Esophagus (tissue), 2 donors: ENCODE results near the gene SUMO3. TPM values are rescaled to one million over a fixed set of nuclear protein-coding genes. Genes with fewer than 3 reads are reported as not detected.

ENCODE experiments used
- H3K27ac ChIP-seq, 2 donors: one replicate each; pipeline ENCODE4 v1.5.1; 2013; ENCODE audit warnings: low read depth in 2 of 2, mild to moderate bottlenecking in 2 of 2, inconsistent platforms in 1 of 2, low read length in 1 of 2, moderate library complexity in 1 of 2
- H3K27me3 ChIP-seq, 2 donors: one replicate each; pipeline ENCODE4 v1.6.1; 2013; ENCODE audit warnings: low read length in 2 of 2, control low read depth in 1 of 2, mild to moderate bottlenecking in 1 of 2; ENCODE audit not compliant: insufficient read depth in 2 of 2, control insufficient read depth in 1 of 2
- H3K36me3 ChIP-seq, 2 donors: one replicate each; pipeline ENCODE4 v1.6.1; 2013; ENCODE audit warnings: low read length in 1 of 2; ENCODE audit not compliant: control insufficient read depth in 2 of 2, insufficient read depth in 2 of 2
- H3K4me1 ChIP-seq, 2 donors: one replicate each; pipeline ENCODE4 v1.6.1; 2013; ENCODE audit warnings: low read length in 1 of 2; ENCODE audit not compliant: control insufficient read depth in 2 of 2, insufficient read depth in 2 of 2
- H3K4me3 ChIP-seq, 2 donors: one replicate each; pipeline ENCODE4 v1.5.1; 2013; ENCODE audit warnings: low read length in 2 of 2, mild to moderate bottlenecking in 2 of 2, low read depth in 1 of 2, moderate library complexity in 1 of 2
- H3K9me3 ChIP-seq, 2 donors: one replicate each; pipeline ENCODE4 v1.6.1; 2013; ENCODE audit warnings: mild to moderate bottlenecking in 2 of 2, low read depth in 1 of 2, low read length in 1 of 2, moderate library complexity in 1 of 2; ENCODE audit not compliant: control insufficient read depth in 2 of 2, insufficient read depth in 1 of 2
- WGBS, 2 donors: extraction: QIAGEN DNeasy Blood & Tissue Kit; methylation state at CpG; one replicate each; pipeline ENCODE4 v1.1.7; 2013; 5-methylcytosine and 5-hydroxymethylcytosine counted together
- polyA plus RNA-seq, 2 donors: library from polyadenylated mRNA; stranded (reverse); fragments of 200-250 nt; gene quantifications; one replicate each; pipeline ENCODE4 v1.2.3, GENCODE V29; 2013
- donor health status: healthy with polysubstance abuse.
- donor health status: Bipolar disorder and iron deficiency.

SUMO3 gene
- polyA plus RNA-seq, 2 donors, result 13.4 to 36.5 TPM

DNA sequence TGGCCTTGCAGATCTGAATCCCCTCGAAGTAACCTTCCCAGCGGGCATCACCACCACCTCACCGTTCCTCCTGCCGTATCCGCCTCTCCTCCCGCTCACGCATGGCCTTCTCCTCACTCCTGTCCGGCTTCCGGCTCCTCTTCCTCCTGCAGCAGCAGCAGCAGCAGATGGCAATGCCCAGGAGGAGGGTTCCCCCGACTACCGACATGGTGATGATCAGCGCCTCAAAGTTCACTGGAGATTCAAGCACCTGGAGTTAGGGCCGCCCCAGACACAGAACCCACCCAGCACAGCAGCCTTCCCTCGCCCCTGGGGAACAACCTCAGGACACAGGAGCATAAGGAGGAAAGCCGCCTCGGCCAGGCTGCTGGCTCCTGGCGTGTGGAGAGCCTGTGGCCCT, 38.3 kb upstream of the SUMO3 start:
- 94% methylated on average over 17 of the region's 17 CpGs for WGBS, 2 donors
- Histone ChIP-seq H3K4me1 (peaks cover 4 to 14% of the 10 kb centered on the region in 2 donors), H3K36me3 (peaks cover 0 to 50% of the 10 kb centered on the region in 2 donors), H3K27ac (no peak overlapping the region), H3K27me3 (no peaks in the 10 kb centered on the region), H3K9me3 (no peaks in the 10 kb centered on the region), H3K4me3 (no peak overlapping the region)

DNA sequence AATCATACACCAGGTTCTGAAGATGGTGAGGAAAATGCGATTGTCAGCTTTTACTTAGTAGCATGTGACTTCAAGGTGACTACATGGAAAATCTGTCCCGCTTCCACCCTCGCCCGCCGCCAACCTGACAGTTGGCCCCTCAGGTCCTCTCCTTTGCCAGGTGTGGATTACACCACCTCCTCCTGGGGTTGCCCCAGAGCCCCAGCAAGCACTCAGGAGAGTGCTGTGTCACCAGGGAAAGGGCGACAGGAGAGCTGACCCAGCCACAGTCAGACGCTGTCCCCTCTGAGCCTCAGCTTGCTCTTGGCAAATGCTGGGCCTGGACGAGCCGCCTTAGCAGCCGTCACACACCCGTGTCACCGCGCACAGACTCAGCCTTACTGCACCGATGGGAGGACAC, 37.7 kb upstream of the SUMO3 start:
- peaks cover 0 to 51% of the 10 kb centered on the region in 2 donors for H3K36me3 ChIP-seq
- H3K27me3 ChIP-seq, result no peaks in the 10 kb centered on the region
- H3K9me3 ChIP-seq, result no peaks in the 10 kb centered on the region
- no peak overlapping the region for H3K4me3 ChIP-seq
- no peak overlapping the region for H3K27ac ChIP-seq
- WGBS, 2 donors, result 93 to 94% methylated on average over 14 of the region's 14 CpGs
- H3K4me1 ChIP-seq, result peaks cover 4 to 14% of the 10 kb centered on the region in 2 donors

DNA sequence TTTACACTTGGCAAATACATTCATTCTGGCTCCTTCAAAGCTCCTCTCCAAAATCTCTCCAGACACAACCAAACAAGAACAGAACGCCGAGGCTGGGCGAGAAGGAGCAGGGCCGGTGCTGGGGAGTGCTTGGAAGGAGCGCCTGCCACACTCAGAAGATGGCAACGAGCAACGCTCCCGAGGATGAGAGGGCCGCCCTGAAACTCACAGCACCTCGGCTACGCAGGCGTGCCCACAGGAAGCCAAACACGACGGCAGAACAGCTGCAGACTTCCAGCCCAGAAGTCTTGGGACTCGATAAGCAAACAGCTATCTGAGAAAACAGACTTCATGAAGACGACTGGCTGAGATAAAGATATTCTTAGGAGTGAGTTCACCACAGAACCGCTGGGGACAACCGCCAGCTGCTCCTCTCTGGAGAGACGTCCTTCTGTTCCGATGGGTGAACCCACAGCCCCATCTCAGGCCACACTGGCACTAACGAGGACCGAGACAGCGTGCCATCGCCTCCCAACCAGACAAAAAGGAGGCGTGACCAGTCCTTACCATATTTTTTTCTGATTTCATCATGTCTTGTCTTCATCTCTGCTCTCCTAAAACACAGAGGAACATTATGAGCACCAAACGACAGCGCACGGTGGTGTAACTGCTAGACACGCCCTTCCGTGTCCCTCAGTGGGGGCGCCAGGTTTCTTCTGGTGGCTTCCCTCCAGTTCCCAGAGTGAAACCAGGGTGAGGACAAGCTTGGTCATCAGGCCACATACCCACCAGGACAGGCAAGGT, 37.0 kb upstream of the SUMO3 start:
- 88 to 89% methylated on average over 31 of the region's 31 CpGs for WGBS, 2 donors
- no peak overlapping the region for H3K27ac ChIP-seq
- no peaks in the 10 kb centered on the region for H3K27me3 ChIP-seq
- H3K9me3 ChIP-seq, result no peaks in the 10 kb centered on the region
- peaks cover 4 to 14% of the 10 kb centered on the region in 2 donors for H3K4me1 ChIP-seq
- no peak overlapping the region for H3K4me3 ChIP-seq
- peaks cover 0 to 56% of the 10 kb centered on the region in 2 donors for H3K36me3 ChIP-seq

DNA sequence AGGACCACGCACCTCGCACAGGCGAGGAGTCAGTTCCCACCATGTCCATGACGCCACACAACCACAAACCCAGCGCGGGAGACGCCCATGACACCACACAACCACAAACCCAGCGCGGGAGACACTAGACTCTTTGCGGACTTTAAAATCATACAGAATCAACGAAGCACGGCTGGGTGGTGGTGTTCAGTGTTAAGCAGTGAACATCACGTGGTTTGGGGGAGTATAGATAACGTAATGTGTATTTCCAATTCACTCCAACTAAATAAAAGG, 36.5 kb upstream of the SUMO3 start:
- H3K4me1 ChIP-seq, result peaks cover 4 to 14% of the 10 kb centered on the region in 2 donors
- H3K36me3 ChIP-seq, result peaks cover 0 to 57% of the 10 kb centered on the region in 2 donors
- H3K9me3 ChIP-seq, result no peaks in the 10 kb centered on the region
- H3K27me3 ChIP-seq, result no peaks in the 10 kb centered on the region
- no peak overlapping the region for H3K4me3 ChIP-seq
- no peak overlapping the region for H3K27ac ChIP-seq
- WGBS, 2 donors, result 86% methylated on average over 14 of the region's 14 CpGs

DNA sequence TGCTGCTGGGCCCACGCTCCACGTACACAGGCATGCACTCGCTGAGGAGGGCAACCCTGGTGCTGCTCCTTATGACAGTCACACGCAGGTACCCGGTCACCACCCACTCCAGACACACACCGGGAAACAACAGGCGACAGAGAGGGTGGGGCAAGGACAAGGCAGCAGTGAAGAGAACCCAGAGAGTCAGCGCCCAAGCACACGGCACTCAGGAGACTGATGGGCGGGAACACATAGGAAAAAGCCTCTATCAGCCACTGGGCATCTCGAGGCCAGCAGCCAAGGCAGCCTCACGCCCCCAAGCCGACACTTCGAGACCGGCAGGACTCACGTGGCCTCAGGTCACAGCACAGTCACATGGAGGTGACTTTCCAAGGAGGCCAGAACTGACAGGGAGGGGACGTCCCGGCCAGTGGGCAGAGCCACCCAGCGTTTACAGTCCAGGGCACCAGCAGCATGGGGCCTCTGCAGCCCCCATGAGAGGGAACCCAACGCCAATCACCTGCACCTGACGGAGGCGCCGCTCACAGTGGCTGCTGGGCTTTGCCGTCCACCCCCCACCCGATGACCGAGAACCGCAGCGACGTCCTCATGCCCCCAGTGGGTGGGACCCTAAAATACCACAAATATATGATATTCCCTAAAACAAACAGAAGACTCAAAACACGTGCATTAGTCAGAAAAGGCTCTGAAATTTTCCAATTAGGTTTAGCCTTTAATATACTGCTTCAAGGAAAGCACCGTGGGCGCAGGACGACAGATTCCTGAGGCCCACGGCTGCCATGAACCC, 35.9 kb upstream of the SUMO3 start:
- Histone ChIP-seq H3K4me3 (no peak overlapping the region), H3K27me3 (no peaks in the 10 kb centered on the region), H3K4me1 (peaks cover 4 to 10% of the 10 kb centered on the region in 2 donors), H3K27ac (no peak overlapping the region), H3K9me3 (no peaks in the 10 kb centered on the region), H3K36me3 (peaks cover 3 to 61% of the 10 kb centered on the region in 2 donors)
- 87 to 90% methylated on average over 34 of the region's 34 CpGs for WGBS, 2 donors

DNA sequence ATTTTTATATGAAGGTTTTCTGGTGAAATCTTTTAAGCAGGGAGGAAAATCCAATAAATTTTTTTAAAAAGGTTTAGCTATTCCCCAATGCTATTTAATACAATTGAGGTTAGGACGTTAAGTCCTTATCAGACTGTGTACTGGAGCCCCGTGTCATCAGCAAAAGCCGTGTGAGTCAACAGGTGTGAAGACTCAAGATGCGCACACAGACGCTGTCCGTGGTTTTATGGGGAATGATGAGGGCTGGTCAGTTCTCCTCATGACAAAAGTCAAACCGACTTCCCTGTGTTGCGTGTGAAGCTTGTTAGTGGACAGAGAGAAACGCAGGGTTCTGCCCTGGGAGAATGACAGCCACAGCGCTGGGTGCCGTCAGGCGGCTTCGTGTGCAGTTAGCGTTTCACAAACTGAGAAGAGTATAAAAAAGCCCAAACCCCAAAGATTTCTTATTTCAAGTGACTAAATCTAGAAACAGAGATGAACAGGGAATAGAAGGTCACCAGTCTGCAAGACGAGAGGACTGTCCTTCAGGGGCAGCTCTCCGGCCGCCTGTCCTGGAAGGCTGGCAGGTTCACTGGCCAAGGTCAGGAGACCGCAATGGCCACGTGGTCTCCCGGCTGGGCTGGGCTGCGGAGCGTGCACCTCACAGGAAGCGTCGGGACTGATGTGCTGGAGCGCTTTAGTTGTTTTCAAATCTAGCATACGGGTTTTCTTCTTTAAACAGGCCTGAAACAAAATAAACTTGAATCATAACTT, 33.2 kb upstream of the SUMO3 start:
- no peaks in the 10 kb centered on the region for H3K9me3 ChIP-seq
- H3K4me1 ChIP-seq, result peaks cover 0 to 13% of the 10 kb centered on the region in 2 donors
- no peak overlapping the region for H3K27ac ChIP-seq
- peaks cover 3 to 53% of the 10 kb centered on the region in 2 donors for H3K36me3 ChIP-seq
- 84 to 88% methylated on average over 26 of the region's 26 CpGs for WGBS, 2 donors
- H3K4me3 ChIP-seq, result no peak overlapping the region
- no peaks in the 10 kb centered on the region for H3K27me3 ChIP-seq

DNA sequence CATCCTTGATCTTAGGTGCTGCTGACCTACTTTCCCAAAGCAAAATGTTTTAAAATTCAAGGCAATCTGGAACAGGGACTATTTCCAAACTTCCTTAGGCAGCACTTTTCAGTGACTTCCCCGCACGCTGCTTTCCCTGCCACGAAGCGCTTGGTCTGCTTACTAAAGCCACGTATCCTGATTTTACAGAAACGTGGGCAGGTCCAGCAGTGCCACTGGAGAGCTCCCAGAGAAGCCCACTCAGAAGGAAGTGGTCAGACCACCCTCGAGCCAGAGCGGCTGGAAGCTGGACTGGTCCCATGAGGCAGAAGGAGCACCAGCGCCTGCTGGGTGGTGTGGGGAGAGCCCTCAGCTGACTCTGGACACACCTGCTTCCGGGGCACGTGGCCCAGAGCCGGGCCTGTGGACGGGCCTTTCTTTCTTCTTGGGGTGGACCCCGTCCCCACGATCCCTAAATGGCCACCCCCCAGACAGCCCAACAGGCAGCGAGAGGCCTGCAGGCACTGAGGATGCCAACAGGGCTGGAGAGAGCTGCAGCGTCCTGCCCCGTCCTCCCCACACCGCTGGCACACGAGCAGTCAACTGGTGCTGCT, 32.4 kb upstream of the SUMO3 start:
- H3K36me3 ChIP-seq, result peaks cover 3 to 47% of the 10 kb centered on the region in 2 donors
- 87 to 91% methylated on average over 14 to 20 of the region's 20 CpGs for WGBS, 2 donors

DNA sequence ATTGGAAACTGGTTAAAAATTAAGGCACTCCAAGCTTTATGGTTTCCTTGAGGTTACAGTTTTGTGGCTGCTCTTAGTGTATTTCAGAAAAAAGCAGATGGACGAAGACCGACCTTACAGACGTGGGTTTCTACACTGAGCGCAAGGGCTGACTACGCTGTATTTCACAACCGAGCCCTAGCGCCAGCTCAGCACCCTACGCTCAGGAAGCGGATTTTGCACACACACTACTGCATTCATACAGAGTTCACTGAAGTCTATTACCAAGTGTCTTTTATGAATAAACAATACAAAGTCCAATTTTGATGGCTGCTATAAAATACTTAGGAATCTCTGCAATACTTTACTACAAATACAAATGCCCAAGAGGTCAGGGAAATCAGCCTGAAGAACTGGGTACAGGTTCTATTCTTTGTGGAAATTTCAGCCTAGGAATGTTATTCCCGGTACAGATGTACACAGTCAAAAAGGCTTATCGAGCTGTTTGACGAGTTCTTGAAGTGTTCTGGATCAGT, 31.8 kb upstream of the SUMO3 start:
- Histone ChIP-seq H3K27me3 (no peaks in the 10 kb centered on the region), H3K4me3 (no peak overlapping the region), H3K4me1 (peaks cover 5 to 13% of the 10 kb centered on the region in 2 donors), H3K9me3 (no peaks in the 10 kb centered on the region), H3K27ac (no peak overlapping the region), H3K36me3 (peaks cover 3 to 41% of the 10 kb centered on the region in 2 donors)
- WGBS, 2 donors, result 86 to 91% methylated on average over 12 of the region's 12 CpGs

More for the DNA sequence above, 32.4 kb upstream of the SUMO3 start:
- Histone ChIP-seq H3K27ac (no peak overlapping the region), H3K9me3 (no peaks in the 10 kb centered on the region), H3K4me3 (no peak overlapping the region), H3K27me3 (no peaks in the 10 kb centered on the region), H3K4me1 (peaks cover 5 to 13% of the 10 kb centered on the region in 2 donors)
